Ovary (tissue), 3 donors: ENCODE data around the gene RAB6C.
"Not testable (repeated sequence)": the region's sequence is repeated elsewhere in the genome, so short reads cannot be mapped to it uniquely, and the experiment has no call there.

Experiments
- CTCF ChIP-seq, 3 donors: fragments of 450-650 bp in 2 of 3; fragments of 200-600 bp in 1 of 3; IDR thresholded peaks; one replicate each; pipeline versions ENCODE4 v1.5.1 to v1.8.0; 2016 to 2022; ENCODE audit warnings: antibody characterized with exemption in 3 of 3, mild to moderate bottlenecking in 1 of 3
- EP300 ChIP-seq: sonication (generic); formaldehyde crosslinking; IDR thresholded peaks from one replicate; pipeline ENCODE4 v1.6.1; 2017; ENCODE audit warnings: antibody characterized with exemption
- donor health status: DM: no; HTN: no; CAD: no.

GRCh38 chr2:129943456-129943855, 36.0 kb upstream of the RAB6C start:
- not testable (repeated sequence) for TF ChIP-seq EP300; CTCF (IDR thresholded peaks at IDR 0.05)
